ENCODE results near the gene EHMT2.

Gene EHMT2

DNA sequence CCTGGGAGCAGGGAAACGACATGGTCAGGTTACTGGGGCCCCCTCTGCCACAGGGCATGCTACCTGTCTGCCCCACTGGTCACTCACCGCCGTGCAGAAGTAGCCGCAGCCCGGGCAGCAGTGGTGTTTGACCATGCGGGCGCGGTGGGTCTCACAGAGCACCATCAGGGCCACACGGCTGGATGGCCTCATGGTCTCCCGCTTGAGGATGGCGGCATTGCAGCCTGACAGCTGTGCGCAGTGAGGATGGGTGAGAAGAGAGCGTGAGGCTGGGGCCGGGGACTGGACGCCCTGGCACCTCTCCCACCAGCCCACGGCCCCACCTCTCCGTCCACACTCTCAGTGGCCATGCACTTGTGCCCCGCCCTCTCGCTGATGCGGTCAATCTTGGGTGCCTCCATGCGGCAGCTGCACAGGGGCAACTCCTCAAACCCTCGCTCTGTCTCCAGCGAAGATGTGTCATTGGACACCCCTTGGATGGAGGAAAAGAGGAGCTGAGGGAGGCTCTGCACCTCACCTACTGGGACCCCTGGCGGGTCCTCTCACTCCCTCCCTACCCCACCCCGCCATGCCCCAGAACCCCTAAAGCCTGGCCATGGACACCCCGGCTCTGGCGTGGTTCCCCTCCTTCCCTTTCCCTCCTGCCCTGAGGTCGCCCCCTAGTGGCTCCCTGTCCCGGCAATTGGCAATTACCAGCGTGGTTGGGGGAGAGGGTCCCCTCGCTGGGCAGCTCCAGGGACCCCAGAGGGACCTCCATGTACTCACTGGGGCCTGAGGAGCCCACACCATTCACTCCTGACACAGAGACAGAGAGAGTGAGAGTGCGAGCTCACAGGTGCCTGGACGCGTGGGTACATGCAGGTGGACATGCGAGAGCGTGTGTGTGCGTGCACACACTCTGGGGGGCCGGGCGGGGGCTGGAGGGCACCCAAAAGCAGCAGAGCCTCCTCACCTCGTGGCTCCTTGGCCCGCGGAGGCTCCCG is 8.9 kb downstream of the EHMT2 start:
- DNase-seq: peak; percentile 53

DNA sequence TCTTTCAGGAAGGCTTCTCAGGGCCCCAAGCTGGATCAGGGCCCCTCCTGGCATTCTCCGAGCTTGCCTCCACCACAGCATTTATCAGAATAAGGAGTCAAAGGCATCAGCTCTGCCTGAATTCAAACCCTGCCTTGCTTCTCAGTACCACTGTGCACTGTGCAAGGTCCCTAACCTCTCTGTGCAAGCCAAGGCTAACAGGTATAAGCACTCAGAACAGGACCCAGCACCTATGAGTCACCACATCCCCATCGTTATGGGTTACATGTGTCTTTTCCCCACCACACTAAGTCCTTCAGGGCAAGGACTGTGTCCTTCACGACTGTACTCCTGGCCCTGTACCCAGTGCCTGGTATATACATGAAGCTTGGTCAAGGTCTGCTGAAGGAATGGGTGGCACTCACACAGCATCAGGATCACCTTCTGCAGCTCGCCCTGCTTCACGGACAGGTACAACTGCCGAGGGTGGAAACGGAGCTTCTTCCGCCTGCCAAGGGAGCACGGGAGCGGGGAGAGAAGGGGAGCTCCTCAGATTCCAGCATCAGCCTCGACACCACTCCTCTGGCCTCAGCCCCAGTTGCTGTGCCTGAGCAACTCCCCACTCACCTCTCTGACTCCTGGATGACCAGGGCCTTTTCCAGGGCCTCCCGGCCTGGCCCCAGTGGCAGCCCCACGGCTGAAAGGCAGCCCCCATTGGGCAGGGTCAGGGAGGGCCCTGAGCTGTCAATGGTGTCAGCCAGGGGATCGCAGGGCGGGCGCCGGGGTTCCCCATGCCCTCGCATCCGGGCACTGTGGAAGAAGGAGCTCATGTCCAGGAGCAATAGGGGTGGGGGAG is 10.1 kb downstream of the EHMT2 start:
- no peak for DNase-seq

DNA sequence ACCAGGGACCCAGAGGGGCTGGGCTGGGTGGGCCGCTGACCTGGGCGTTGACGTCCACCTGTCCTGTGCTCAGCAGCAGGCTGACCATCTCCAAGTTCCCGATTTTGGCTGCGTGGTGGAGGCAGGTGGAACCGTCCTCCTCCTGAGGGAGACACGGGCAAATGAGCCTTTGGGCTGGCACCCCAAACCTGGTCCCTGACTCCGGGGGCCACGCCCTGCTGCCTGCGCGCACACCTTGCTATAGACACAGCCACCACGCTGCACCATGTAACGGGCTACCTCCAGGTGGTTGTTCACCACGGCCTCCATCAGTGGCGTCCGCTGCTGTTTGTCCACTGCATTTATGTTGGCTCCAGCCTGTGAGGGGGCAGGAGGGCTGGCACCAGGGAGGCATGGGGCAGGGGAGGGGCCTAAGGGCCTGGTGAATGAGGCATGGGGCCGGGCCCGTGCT is 10.9 kb downstream of the EHMT2 start:
- no peak for DNase-seq

DNA sequence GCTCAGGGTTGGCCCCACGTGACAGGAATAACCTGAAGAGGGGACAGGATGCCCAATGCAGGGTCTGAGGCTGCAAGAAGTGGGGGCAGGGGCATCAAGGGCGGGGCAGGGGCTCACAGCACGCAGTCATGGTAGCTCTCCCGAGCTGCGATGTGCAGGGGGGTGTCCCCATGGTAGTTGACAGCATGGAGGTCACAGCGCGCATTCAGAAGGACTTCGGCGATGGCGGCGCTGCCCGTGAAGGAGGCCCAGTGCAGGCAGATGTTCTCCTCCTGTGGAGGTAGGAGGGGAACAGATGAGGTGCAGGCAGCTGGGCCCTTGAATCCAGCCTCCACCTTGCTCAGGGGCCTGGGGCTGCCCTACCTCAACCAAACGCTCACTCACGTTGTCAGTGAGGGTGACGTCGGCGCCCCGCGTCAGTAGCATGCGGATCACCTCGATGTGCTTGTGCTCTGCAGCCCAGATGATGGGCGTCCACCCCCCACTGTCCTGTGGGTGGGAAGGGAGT is 12.9 kb downstream of the EHMT2 start:
- no peak for DNase-seq

DNA sequence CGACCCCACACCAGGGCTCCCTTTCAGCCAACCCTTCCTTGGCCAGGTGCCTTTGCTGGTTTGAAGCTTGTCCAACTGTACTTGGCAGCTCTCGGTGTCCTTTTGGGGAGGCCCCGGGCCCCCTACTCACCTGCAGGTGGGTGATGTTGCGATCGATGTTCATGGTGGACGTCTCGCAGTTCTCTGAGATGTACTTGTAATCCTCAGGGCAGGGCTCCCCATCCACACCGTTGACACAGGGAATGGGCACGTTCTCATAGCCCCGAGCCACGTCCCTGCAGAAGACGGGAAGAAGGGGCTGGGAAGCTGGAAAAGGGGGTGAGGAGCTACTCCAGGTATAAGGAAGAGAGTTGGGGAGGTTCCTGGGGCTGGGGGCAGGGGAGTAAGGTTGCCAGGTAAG is 13.8 kb downstream of the EHMT2 start:
- DNase-seq: no peak

DNA sequence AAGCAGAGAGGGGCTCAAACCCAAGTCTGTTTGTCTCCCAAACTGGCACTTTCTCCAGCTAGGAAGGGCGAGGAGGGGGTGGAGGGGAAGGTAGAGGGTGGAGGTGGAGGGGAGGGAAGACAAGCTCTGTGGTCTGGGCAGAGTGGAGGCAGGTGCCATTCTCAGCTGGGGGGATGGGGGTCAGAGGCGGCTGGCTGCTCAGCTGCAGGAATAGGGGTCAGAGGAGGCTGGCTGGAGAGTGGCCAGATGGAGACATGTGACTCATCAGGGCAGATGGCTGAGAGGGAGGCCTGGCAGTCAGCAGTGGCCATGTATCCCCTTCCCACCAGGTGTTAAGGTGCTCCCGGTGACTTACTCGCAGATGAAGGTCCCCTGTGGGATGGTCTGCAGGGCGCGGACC is 15.2 kb downstream of the EHMT2 start:
- DNase-seq: no peak

DNA sequence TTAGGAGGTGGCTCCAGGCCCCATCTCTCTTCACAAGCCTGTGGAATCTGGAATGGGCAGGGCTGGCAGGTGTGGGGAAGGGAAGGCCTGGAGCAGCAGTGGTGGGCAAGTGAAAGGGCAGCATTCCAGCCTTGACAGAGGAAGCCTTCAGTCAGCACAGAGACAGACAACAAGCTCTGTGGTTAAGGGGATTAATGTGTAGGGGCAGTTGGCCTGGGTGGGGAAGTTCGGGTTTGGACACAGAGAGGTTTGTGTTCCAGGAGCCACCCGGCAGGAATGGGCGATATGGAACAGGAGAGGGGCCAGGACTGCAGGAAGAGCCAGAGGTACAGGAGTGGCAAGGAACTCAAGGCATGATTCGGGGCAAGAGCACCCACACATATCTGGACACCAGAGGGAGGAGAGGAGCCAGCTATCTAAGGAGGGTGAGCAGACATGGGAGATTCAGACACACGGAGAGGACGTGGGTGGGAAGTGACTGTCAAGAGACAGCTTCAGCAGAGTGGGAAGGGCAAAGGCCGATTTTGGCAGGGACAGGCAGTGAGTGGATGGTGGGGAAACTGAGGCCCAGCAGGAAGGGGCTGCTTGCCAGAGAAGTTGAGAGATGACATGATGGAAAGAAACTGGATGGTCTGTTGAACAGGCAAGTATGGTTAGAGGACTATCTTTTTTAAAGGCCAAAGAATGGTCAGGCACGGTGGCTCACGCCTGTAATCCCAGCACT is 16.2 kb downstream of the EHMT2 start:
- DNase-seq: no peak

DNA sequence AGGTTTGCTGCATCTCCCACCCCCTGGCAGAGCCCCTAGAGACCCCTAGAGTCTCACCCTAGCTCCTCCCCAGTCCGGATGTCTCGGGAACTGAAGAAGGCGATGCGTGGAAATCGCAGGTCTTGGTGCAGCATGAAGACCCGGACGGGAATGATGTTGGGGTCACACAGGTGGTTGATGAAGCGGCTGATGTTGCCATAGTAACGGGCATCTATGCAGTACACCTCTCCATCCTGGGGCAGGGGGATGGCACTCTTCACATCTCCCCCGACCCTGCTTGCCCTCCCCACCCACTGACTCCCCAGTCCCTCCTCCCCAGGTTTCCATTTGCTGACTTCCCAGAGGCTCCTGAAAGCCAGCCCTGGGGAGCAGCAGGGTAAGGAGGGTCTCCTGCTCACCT is 16.9 kb downstream of the EHMT2 start:
- DNase-seq: no peak

DNA sequence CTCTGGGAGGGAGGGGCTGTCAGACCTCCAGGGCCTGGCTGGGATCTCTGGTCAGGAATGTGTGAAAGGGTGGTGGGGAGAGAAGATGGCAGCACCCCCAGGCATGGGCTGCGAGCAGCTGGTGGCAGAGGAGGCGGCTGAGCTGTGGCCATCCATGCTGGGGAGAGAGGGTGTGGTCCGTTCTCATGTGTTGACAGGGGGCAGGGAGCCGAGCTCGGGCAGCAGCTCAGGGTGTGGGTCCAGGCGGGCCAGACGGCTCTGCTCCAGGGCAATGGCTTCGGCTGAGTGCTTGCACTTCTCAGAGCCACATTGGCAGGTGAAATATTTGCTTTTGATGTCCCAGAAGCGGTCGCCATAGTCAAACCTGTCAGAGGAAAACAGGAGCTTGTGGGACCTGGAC is 17.6 kb downstream of the EHMT2 start:
- no peak for DNase-seq

DNA sequence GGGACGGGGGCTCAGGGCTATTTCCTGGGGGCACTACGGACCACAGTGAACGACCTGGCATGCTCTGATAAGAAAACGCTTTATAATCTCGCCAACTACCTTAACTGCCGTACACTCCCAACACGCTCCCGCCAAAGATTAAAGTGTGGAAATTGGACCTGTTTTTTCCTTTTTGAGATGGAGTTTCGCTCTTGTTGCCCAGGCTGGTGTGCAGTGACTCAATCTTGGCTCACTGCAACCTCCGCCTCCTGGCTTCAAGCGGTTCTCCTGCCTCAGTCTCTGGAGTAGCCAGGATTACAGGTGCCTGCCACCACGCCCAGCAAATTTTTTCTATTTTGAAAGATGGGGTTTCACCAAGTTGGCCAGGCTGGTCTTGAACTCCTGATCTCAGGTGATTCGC is 18.4 kb downstream of the EHMT2 start:
- no peak for DNase-seq

DNA sequence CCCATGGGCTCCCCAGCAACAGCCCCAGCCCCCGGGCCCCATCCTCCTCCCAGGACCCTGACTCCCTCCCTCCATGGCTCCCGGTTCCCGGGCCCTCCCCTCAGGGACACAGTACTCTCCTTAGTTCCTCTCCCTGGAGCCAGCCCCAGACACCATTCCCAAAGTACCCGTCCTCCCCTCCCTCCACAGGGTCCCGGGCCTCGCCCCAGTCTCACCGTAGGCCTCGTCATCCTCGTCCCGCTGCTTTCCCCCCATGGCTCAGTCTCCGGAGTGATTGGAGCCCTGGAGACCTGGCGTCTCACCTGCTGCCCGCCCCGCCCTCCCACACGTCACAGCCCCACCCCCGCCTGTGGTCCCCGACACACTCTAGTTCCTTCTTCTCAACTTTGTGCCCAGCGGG is 18.8 kb downstream of the EHMT2 start, which contains the start of gene SLC44A4:
SLC44A4 (minus strand) TSS at position 272 of the 400 bp plus-strand sequence; CDS start at position 255, 17 bp downstream.
- no peak for DNase-seq

DNA sequence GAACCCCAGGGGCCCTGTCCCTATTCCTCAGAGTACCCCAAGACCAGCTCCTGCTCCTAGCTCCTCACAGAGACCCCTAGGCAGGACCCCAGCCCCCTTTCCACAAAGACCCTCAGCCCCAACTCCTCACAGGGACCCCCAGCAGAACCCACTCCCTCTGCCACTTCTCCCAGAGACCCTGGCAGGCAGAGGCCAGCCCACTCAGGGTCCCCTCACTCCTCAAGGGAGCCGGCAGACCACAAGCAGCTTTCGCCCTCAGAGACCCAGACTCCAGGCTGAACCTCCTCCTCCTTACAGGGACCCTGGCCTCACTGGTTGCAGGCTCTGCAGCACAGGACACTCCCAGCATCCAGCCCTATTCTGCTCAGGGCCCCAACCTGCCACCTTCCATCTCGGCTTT is 19.3 kb downstream of the EHMT2 start:
- DNase-seq: no peak

DNA sequence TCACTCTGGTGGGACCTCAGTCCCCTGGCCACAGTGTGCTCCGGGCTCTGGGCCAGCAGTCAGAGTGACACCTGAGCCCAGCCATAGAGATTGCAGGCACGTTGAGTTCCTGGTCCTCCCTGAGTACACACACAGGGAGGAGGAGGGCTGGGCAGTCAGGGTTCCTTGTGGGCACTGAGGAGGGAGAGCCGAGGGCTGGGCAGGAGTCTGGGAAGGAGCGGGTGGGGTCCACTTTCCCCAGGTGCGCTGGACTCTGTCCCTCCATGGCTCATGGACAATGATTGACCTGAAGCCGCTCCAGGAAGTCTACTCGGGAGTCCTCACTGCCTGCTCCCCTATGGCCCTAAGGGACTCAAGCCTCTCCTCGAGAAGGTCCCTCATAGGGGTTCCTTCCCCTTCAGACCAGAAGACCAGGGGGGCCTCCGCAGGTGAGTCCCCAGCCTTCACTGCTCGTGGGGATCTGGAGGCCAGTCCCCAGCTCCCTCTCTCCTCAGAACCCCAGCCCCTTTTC is 19.8 kb downstream of the EHMT2 start:
- DNase-seq: no peak

DNA sequence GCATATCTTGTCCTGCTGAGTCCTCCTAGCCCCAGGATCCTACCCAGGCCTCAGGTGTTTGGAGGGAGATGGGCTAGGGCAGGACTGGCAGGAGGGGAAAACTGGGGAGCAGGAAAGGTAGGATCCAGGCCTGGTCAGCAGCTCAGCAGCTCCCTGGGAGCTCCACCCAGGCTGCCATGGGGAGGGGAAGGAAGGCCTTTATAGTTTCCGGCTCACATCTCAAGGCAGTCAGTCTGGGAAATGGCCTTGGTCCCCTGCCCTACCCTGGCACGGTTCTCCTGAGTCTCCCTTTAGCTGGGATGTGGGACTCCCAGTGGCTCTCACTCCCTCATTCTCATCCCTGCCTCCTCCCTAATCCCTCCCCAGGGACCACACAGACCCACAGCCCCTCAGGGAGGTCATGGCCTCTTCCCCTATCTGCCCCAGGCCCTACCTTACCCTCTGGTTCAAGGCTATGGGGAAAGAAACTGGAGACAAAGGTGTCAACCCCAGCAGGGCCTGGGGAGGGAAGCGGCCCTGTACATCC is 20.3 kb downstream of the EHMT2 start:
- no peak for DNase-seq

DNA sequence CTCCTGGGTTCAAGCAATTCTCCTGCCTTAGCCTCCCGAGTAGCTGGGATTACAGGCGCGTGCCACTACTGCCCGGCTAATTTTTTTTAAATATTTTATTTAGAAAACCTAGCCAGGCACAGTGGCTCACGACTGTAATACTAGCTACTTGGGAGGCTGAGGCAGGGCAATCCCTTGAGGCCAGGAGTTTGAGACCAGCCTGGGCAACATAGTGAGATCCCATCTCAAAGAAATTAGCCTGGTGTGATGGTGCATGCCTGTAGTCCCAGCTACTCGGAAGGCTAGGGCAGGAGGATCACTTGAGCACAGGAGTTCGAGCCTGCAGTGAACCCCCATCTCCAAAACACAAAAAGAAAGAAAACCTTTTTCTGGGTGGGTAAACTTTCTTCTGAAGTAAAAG is 21.1 kb downstream of the EHMT2 start:
- DNase-seq: no peak

DNA sequence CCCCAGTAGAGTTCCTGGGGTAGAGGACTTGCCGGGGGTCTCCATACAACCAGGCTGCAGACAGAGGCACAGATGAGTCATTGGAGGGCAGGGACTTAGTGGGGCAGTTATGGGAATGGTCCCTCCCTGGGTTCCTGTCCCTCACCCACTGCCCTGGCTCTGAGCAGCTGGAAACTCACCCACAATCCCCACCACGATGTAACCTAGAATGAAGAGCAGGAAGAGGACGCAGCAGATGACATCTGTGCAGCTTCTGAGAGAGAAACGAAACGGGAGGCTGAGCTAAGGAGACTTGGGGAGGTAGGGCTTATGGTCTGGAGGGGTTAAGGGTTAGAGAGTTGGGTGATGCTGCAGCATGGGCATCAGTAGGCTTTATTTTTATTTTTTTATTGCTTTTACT is 21.6 kb downstream of the EHMT2 start:
- DNase-seq: no peak

DNA sequence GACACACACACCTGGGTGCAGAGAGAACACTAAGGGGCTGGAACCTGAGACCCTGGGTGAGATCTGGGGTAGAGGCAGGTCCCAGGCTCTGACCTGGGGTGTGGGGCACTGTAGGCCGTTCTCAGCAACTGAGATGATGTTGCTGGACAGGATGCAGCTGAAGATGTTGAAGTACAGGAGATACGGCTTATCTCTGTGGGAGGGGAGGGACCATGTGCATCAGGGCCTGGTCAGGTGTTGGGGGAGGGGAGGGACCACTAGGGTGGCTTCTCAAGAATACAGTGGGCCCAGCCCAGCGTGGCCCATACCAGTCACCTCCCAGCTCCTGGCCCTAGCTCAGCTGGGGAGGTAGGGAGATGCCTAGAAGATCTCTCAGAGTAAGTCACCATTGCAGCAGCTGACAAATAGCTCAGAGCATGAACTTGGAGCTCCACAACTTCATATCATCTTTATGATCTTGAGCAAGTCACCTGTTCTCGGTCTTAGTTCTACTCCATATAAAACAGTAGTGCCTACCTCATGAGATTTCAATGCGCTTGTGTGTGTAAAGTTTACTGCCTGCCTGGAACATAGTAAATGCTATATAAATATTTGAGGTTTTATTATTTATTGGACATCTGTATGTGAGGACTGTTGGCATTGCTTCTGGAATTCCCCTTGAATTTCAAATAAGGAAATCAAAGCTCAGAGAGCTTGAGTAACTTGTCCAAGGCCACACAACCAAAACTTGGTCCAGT is 22.5 kb downstream of the EHMT2 start:
- no peak for DNase-seq

DNA sequence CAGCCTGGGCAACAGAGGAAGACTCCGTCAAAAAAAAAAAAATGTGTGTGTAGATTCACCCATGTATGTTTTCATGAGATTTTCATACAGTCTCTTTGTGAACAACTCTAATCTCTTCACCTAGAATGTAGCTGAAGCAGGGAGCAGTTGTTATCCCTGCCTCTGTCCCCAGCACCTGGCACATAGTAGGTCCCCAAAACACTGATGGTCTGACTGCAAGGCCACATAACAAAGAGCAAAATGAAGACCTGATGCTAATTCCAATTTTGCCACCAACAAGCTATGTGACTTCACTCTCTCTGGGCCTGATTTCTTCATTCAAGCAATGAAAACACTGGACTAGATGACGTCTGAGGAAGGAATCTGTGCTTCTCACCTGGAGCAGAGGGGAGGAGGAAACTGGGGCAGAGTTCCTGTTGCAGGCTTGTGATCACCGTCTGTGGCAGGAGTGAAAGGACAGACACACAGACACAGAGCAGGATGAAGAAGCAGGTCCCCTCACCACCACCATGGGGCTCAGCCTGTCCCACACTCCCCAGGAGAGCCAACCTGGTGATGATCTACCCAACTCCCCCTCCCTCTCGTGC is 23.3 kb downstream of the EHMT2 start:
- DNase-seq: no peak

DNA sequence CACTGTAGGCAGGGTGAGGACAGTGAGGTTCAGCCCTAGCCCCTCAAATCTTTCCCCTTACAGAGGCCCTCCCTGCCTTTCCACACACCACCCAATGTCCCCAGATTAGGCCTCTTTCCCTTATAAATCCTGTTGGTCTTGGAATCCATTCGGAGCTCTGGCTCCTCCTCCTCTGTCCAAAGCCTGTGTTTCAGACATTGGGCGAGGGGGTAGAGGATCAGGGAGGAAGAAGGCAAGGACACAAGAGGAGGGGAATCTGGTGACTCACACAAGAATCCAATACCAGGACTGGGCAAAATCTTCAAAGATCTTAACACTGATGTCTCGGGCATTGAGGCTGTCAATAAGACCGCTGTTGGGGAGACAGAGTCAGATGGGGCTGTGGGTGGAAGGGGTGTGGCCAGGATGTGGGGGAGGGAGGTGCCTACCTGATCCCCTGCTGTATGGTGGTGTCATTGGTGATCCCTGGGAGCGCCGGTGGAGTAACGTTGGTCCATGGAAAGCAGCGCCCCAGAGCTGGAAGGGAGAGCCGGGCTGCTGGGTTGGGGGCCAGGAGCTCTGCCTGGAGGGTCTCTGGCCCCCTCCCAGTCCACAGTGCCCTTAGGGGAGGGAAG is 26.3 kb downstream of the EHMT2 start:
- no peak for DNase-seq

DNA sequence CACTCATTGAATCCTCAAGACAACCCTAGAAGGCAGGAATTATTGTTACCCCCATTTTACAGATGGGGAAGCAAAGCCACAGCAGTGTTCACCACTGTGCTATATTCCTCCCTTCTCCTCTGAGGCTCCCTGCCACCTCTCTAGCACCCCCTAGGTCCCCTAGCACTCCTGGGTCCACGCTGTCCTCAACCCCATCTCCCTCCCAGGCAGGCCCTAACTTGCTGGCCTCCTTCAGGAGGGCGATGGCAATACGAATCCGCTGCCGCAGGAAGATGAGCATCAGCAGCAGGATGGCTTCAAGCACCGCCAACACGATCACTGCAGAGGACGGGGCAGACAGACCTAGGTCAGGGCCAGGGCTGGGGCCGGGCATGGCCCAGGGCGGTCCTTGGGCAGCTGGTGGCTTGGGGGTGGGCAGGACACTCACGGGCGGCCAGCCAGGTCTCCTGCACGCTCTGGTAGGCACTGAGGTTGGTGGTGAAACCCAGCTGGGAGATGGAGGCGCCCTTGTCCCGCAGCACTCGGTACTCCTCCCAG is 27.0 kb downstream of the EHMT2 start:
- DNase-seq: no peak
